GM21447 (cell line): Measurements from ENCODE around the gene SPRYD7.
"Not testable (repeated sequence)": the region's sequence is repeated elsewhere in the genome, so short reads cannot be mapped to it uniquely, and the experiment has no call there.

Experiments
- ATAC-seq: cut with Tn5 transposase; IDR thresholded peaks from one replicate; pipeline ENCODE4 v1.9.1; 2021; ENCODE audit not compliant: unreplicated experiment

The SPRYD7 gene

GRCh38 chr13:49933511-49933910, 2.6 kb downstream of the SPRYD7 start:
- no peak for ATAC-seq

GRCh38 chr13:49932868-49933267, 3.3 kb downstream of the SPRYD7 start:
- no peak for ATAC-seq

- ATAC-seq, result no peak
Observed at GRCh38 chr13:49932066-49932465, 4.1 kb downstream of the SPRYD7 start.

GRCh38 chr13:49927755-49928154, 8.4 kb downstream of the SPRYD7 start:
- ATAC-seq, result no peak

DNA sequence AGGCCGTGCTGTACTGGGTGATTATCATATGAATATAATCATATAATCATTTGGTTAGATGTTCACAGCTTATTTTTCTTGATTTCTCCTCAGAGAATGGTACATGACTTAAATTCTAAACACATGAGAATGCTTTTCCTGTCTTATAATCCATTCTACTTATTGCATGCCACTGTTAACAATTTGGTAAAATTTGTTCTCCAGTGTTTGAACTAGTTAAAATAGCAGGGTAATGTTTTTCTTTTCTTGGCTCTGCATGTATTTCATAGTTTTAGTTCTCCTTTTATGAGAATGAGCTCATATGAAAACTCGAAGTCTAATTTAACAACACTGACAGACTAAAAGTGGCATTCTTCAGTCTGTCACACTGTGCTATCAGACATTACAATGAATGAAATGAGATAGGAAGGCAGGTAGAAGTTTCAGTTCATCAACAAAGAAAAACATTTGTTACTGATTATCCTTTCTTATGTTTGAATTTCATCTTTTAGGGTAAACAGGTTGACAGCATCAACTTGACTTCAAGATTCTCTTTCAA, 10.2 kb downstream of the SPRYD7 start:
- no peak for ATAC-seq

DNA sequence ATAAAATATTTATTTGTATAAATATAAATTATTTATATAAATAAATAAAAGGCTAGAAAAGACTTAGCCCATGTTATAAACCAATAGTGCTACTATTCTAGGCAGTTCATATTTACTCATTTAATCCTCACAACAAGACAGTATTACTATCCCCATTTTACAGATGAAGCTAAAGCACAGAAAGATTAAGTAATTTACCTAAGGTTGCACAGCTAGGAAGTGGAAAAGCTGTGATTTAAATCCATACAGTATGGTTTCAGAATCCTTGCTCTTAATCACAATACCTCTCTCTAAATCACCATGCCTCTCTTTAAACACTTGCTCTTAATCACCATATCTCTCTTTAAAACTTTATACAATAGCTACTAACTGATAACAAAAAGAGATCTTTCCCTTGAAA, 13.8 kb downstream of the SPRYD7 start:
- no peak for ATAC-seq

DNA sequence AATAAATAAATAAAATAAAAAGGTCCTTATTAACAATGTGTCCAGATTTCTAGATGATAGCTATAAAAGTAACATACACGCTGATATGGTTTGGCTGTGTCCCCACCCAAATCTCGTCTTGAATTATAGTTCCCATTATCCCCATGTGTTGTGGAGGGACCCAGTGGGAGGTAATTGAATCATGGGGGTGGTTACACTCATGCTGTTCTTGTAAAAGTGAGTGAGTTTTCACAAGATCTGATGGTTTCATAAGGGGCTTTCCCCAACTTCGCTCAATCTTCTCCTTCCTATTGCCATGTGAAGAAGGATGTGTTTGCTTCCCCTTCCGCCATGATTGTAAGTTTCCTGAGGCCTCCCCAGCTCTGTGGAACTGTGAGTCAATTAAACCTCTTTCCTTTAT, 15.2 kb downstream of the SPRYD7 start:
- ATAC-seq, result not testable (repeated sequence)

GRCh38 chr13:49918106-49918505, 18.0 kb downstream of the SPRYD7 start:
- not testable (repeated sequence) for ATAC-seq

DNA sequence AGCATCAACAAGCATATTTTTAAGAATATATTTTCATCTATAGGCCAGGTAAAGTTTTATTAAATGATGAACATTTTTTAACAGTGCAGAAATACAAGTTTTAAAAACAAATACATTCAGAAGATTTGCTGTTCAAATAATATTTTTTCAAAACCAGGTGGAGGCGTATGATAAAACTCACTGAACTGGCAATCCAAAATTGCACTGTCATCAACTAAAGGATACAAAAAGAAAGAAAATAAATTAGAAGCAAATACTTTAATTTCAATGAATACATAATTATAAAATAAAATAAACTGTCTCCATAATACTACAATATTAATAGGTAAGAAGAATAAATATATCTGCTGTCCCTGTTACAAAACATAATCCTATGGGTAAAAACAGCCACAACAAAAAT, 21.2 kb downstream of the SPRYD7 start:
- no peak for ATAC-seq

DNA sequence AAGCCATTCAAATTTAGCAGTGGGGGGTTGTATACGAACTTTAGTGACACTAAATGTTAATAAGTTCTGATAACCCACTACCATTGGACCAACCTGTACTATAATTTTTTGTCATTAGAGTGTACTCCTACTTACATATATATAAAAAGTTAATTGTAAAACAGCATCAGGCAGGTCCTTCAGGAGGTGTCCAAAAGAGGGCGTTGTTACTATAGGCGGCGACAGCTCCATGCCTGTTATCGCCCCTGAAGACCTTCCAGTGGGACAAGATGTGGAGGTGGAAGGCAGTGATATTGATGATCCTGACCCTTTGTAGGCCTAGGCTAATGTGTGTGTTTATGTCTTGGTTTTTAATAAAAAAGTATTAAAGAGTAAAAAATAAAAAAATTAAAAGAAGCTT, 27.5 kb downstream of the SPRYD7 start:
- ATAC-seq, result no peak

GRCh38 chr13:49904729-49905456, 31.2 kb downstream of the SPRYD7 start:
- ATAC-seq, result no peak

DNA sequence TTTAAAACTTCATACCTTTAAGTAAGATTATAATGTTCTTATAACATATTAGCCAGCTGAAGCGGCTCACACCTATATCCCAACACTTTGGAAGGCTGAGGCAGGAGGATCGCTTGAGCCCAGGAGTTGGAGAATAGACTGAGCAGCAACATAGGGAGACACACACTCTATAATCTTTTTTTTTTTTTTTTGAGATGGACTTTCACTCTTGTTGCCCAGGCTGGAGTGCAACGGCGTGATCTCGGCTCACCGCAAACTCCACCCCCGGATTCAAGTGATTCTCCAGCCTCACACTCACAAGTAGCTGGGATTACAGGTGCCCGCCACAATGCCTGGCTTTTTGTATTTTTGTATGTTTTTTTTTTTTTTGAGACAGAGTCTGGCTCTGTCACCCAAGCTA, 37.3 kb downstream of the SPRYD7 start:
- no peak for ATAC-seq

GRCh38 chr13:49897713-49898112, 38.4 kb downstream of the SPRYD7 start:
- ATAC-seq, result no peak

DNA sequence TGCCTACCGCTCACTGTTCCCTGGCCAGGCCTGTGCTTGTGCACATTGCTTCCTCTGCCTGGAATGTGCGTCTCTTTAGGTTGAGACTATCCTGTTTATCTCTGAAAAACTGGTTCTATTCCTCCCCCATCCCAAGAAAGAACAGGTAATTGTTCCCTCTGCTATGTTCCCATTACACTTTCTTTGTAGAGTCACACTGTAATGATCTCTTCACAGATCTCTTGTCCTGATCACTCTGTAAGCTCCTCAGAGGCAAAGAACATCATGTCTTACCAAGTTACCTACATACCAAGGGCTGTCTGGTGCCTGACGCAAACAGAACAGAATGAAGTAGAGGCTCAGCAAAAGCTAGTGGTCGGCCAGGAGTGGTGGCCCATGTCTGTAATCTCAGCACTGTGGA, 40.3 kb downstream of the SPRYD7 start:
- ATAC-seq, result no peak

DNA sequence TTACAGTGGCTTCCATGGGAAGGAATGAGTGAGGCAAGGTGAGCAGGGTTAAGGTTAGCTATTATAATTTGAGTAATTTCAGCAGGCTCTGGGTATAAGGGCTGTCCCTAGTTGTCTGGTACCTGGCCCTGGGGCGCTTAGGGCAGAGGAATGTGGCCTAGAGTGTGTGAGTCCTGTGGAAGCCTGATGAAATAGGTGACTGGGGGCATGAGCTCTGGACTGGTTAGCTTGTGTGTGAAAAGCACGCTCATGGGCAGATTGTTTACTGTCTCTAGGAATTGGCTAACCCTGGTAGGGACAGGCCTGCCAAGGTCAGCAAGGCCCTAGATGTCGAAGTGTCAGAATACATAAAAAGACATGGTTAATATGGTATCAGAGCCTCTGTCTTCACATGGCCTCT, 42.5 kb downstream of the SPRYD7 start:
- ATAC-seq, result no peak

- ATAC-seq, result no peak
Observed at GRCh38 chr13:49890376-49890775, 45.8 kb downstream of the SPRYD7 start.

DNA sequence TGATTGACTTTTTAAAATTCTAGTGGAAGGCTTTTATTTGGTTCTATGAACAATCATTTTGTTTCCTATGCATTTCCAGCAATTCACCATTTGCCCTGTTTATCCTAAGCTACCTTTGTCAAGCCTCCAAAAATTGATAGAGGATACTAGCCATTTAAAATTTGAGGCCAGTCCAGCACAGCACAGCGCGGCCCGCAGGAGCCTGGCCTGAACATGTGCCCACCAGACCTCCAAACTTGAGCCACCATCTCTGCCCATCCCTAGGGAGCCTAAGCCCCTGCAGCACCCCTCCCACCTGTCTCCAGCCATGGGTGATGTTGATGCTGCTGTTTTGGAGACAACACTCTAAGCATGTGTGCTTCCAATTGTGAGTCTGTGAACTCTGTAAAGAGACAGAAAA, 57.5 kb downstream of the SPRYD7 start:
- ATAC-seq, result no peak

- ATAC-seq, result no peak
Observed at GRCh38 chr13:49877629-49878218, 58.4 kb downstream of the SPRYD7 start.

DNA sequence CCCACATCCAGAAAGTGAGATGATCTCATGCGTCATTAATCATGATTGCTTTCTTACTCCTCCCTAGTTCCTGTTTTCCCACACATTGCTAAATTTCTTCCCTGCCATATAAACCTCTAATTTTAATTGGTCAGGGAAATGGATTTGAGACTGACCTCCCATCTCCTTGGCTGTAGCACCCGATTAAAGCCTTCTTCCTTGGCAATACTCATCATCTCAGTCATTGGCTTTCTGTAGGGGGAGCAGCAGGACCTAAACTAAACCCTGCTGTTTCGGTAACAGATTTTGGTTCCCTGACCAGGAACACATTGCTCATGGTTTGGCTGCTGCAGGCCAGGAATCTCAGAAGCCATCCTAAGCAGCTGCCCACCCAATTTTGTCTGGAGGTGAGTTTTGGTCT, 61.7 kb downstream of the SPRYD7 start:
- ATAC-seq, result no peak

DNA sequence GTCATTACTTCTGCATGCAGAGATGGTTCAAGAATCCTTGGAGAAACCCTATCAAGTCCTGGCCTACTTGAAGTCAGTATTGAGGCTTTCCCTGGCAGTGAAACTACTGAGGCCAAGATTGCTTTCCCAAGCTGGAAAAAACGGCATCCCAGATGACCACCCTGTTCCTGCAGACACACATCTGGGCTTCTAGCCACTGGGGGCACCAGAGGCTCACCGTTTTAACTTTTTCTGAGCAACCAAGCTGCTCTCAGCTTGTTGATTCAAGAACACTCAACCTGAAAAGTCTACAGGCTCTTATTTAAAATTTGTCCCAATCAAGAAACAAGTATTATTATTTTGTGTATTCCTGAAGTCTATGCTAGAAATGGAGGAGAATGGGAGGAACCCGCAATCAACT, 66.6 kb downstream of the SPRYD7 start:
- ATAC-seq, result no peak

DNA sequence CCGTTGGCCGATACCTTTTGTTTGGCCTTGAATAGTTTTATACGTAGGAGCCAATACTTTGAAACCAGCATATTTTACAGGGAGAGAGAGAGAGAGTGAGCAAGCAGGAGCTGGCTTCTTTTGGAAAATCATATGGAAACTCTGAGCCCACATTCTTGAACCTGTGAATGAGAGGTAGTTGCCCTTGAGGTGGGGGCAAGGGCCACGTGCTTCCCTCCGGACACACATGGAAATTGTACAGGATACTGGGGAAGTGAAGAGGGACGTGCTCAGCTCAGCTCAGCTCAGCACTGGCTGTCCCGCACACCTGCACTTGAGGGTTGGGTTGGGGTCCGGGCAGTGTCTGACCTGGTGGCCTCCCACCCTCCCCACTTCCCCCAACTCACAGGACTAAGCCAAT, 68.3 kb downstream of the SPRYD7 start:
- ATAC-seq, result no peak

- no peak for ATAC-seq
Observed at GRCh38 chr13:49865218-49865617, 70.9 kb downstream of the SPRYD7 start.

- no peak for ATAC-seq
Observed at GRCh38 chr13:49864509-49864908, 71.6 kb downstream of the SPRYD7 start.
